Left ventricle myocardium inferior (tissue), 1 donor: ENCODE results near the gene SYPL2. TPM values are rescaled to one million over a fixed set of nuclear protein-coding genes. Genes with fewer than 3 reads are reported as not detected.

Experiments
- DNase-seq: peaks from one replicate; pipeline ENCODE4 v3.0.0-alpha.2; 2020
- H3K27ac ChIP-seq: fragments of 200-600 bp; replicated peaks from 2 replicates; pipeline ENCODE4 v1.8.0; 2021
- H3K27me3 ChIP-seq: fragments of 200-600 bp; 2 replicates; pipeline ENCODE4 v1.8.0; 2021; ENCODE audit warnings: low read depth
- H3K36me3 ChIP-seq: fragments of 200-600 bp; 2 replicates; pipeline ENCODE4 v1.8.0; 2021
- H3K4me1 ChIP-seq: fragments of 200-600 bp; 2 replicates; pipeline ENCODE4 v1.8.0; 2021
- H3K4me3 ChIP-seq: fragments of 200-600 bp; 2 replicates; pipeline ENCODE4 v1.8.0; 2021; ENCODE audit warnings: mild to moderate bottlenecking, moderate library complexity
- H3K9me3 ChIP-seq: fragments of 200-600 bp; replicated peaks from 2 replicates; pipeline ENCODE4 v1.8.0; 2021
- CTCF ChIP-seq: fragments of 200-600 bp; IDR thresholded peaks from 2 replicates; pipeline ENCODE4 v1.8.0; 2021; ENCODE audit warnings: antibody characterized with exemption, mild to moderate bottlenecking, borderline replicate concordance
- intact Hi-C: fragments of 100-400 bp; cut with micrococcal nuclease; formaldehyde crosslinking; loops from one replicate; pipeline ENCODE4 v1.11.0; 2022
- total RNA-seq: library from RNA; stranded (reverse); fragmentation: NEBNext Ultra II Directional; extraction: Animal tissue kit (Norgen Biotek cat#: 25700); gene quantifications from one replicate; pipeline ENCODE4 v1.2.1, GENCODE V29; 2021
- donor health status: DM: no; HTN: yes; CAD: no; lungs with severe emphysema.

Gene SYPL2
- total RNA-seq, 1 donor from 2014 or later = 25.3 TPM

GRCh38 chr1:109499661-109500536, 33.6 kb downstream of the SYPL2 start:
- DNase-seq = no peak
- intact Hi-C loops = no loop called here
- no peak overlapping the region for H3K27ac ChIP-seq

GRCh38 chr1:109500941-109501381, 34.6 kb downstream of the SYPL2 start:
- DNase-seq = no peak
- Histone ChIP-seq H3K27me3 (no peaks in the 10 kb centered on the region), H3K4me1 (peaks cover 6% of the 10 kb centered on the region), H3K36me3 (peaks cover 27% of the 10 kb centered on the region), H3K4me3 (no peak overlapping the region), H3K9me3 (no peaks in the 10 kb centered on the region), H3K27ac (no peak overlapping the region)
- TF ChIP-seq CTCF = no peak
- intact Hi-C loops = no loop called here

More at GRCh38 chr1:109499661-109500536, 33.6 kb downstream of the SYPL2 start:
- Histone ChIP-seq H3K36me3 (peaks cover 31% of the 10 kb centered on the region), H3K4me3 (no peak overlapping the region), H3K9me3 (no peaks in the 10 kb centered on the region), H3K27me3 (no peaks in the 10 kb centered on the region), H3K4me1 (peaks cover 10% of the 10 kb centered on the region)
- peak; percentile 49 for TF ChIP-seq CTCF

- H3K27ac ChIP-seq = no peak overlapping the region
- peaks cover 7% of the 10 kb centered on the region for H3K4me1 ChIP-seq
- H3K27me3 ChIP-seq = no peaks in the 10 kb centered on the region
- H3K36me3 ChIP-seq = peaks cover 19% of the 10 kb centered on the region
- TF ChIP-seq CTCF = no peak
- no peaks in the 10 kb centered on the region for H3K9me3 ChIP-seq
- intact Hi-C loops = no loop called here
- no peak overlapping the region for H3K4me3 ChIP-seq
- no peak for DNase-seq
These were observed 35.5 kb downstream of the SYPL2 start for GRCh38 chr1:109501644-109502363.

GRCh38 chr1:109502364-109502851, 36.1 kb downstream of the SYPL2 start:
- intact Hi-C loops = no loop called here
- no peak for TF ChIP-seq CTCF
- Histone ChIP-seq H3K27me3 (no peaks in the 10 kb centered on the region), H3K36me3 (peaks cover 18% of the 10 kb centered on the region), H3K9me3 (no peaks in the 10 kb centered on the region), H3K27ac (no peak overlapping the region), H3K4me3 (no peak overlapping the region), H3K4me1 (peaks cover 13% of the 10 kb centered on the region)
- DNase-seq = no peak

GRCh38 chr1:109503935-109504334, 37.6 kb downstream of the SYPL2 start:
- DNase-seq = no peak
- Histone ChIP-seq H3K27ac (no peak overlapping the region), H3K36me3 (peaks cover 23% of the 10 kb centered on the region), H3K4me1 (peaks cover 21% of the 10 kb centered on the region), H3K9me3 (no peaks in the 10 kb centered on the region), H3K27me3 (no peaks in the 10 kb centered on the region), H3K4me3 (no peak overlapping the region)
- TF ChIP-seq CTCF = no peak
- intact Hi-C loops = no loop called here
